Osteoblast (primary cell): ENCODE data around the gene AGA. TPM values are rescaled to one million over a fixed set of nuclear protein-coding genes. Genes with fewer than 3 reads are reported as not detected.

Source experiments
- DNase-seq: peaks from one replicate; pipeline ENCODE4 v3.0.0; 2011; ENCODE audit warnings: low spot score, mixed read lengths; ENCODE audit not compliant: insufficient read length; ENCODE audit errors: missing footprints
- H2AFZ ChIP-seq: 2 replicates; pipeline ENCODE4 v1.6.0; 2011; ENCODE audit warnings: mild to moderate bottlenecking, low read length
- H3K27ac ChIP-seq: 2 replicates; pipeline ENCODE4 v1.5.1; 2011; ENCODE audit warnings: mild to moderate bottlenecking, low read depth, low read length, moderate library complexity
- H3K27me3 ChIP-seq: 2 replicates; pipeline ENCODE4 v1.6.0; 2012; ENCODE audit warnings: mild to moderate bottlenecking, control low read depth, inconsistent platforms, low read length, moderate library complexity; ENCODE audit not compliant: insufficient read depth
- H3K36me3 ChIP-seq: 2 replicates; pipeline ENCODE4 v1.5.1; 2011; ENCODE audit warnings: mild to moderate bottlenecking, low read length, control low read depth, moderate library complexity; ENCODE audit not compliant: insufficient read depth
- H3K4me1 ChIP-seq: 2 replicates; pipeline ENCODE4 v1.5.1; 2011; ENCODE audit warnings: mild to moderate bottlenecking, low read length, control low read depth, moderate library complexity; ENCODE audit not compliant: insufficient read depth
- H3K4me2 ChIP-seq: 2 replicates; pipeline ENCODE4 v1.6.0; 2011; ENCODE audit warnings: mild to moderate bottlenecking, low read length; ENCODE audit not compliant: insufficient read depth
- H3K4me3 ChIP-seq: fragments of 200-600 bp; sonication (generic); 3 replicates; pipeline ENCODE4 v1.5.1; 2012; ENCODE audit warnings: mild to moderate bottlenecking, low read length, inconsistent platforms; ENCODE audit not compliant: insufficient read depth
- H3K79me2 ChIP-seq: 2 replicates; pipeline ENCODE4 v1.6.0; 2012; ENCODE audit warnings: mild to moderate bottlenecking, low read length, control low read depth, inconsistent platforms; ENCODE audit not compliant: insufficient read depth
- H3K9me3 ChIP-seq: 2 replicates; pipeline ENCODE4 v1.5.1; 2011; ENCODE audit warnings: low read depth, low read length, control low read depth
- H4K20me1 ChIP-seq: 2 replicates; pipeline ENCODE4 v1.6.0; 2012; ENCODE audit warnings: mild to moderate bottlenecking, low read length, control low read depth; ENCODE audit not compliant: insufficient read depth
- CTCF ChIP-seq: IDR thresholded peaks from 2 replicates; pipeline ENCODE4 v1.5.1; 2011; ENCODE audit warnings: mild to moderate bottlenecking, low read depth, low read length, moderate library complexity; ENCODE audit errors: extremely low read depth
- total RNA-seq: library from RNA; depleted of rRNA; stranded (reverse); fragments of >200 nt; gene quantifications from 2 replicates; pipeline ENCODE4 v1.2.3, GENCODE V29; 2012

The AGA gene
- total RNA-seq, 1 donor: 43.4 TPM

GRCh38 chr4:177391953-177392352, 50.3 kb downstream of the AGA start:
- Histone ChIP-seq H2AFZ (no peak overlapping the region), H3K4me1 (peaks cover 3% of the 10 kb centered on the region), H3K9me3 (no peaks in the 10 kb centered on the region), H4K20me1 (no peaks in the 10 kb centered on the region), H3K36me3 (no peaks in the 10 kb centered on the region), H3K79me2 (no peaks in the 10 kb centered on the region), H3K27me3 (no peaks in the 10 kb centered on the region), H3K27ac (no peak overlapping the region), H3K4me2 (no peak overlapping the region), H3K4me3 (no peak overlapping the region)
- no peak for DNase-seq
- no peak for TF ChIP-seq CTCF

- Histone ChIP-seq H3K36me3 (no peaks in the 10 kb centered on the region), H3K27ac (no peak overlapping the region), H3K4me2 (peak overlapping the region; percentile 30), H3K4me1 (peaks cover 3% of the 10 kb centered on the region), H3K9me3 (no peaks in the 10 kb centered on the region), H3K79me2 (no peaks in the 10 kb centered on the region), H3K27me3 (no peaks in the 10 kb centered on the region), H3K4me3 (peak overlapping the region; percentile 1), H4K20me1 (no peaks in the 10 kb centered on the region), H2AFZ (peak overlapping the region; percentile 58)
- no peak for DNase-seq
- TF ChIP-seq CTCF: no peak
Observed at GRCh38 chr4:177391287-177391686, 51.0 kb downstream of the AGA start.

GRCh38 chr4:177386278-177386815, 55.9 kb downstream of the AGA start:
- no peak for TF ChIP-seq CTCF
- no peaks in the 10 kb centered on the region for H3K9me3 ChIP-seq
- no peak overlapping the region for H3K27ac ChIP-seq
- no peak overlapping the region for H3K4me3 ChIP-seq
- peaks cover 3% of the 10 kb centered on the region for H3K4me1 ChIP-seq
- H3K27me3 ChIP-seq: no peaks in the 10 kb centered on the region
- H3K36me3 ChIP-seq: no peaks in the 10 kb centered on the region
- no peak for DNase-seq
- H3K79me2 ChIP-seq: no peaks in the 10 kb centered on the region
- H4K20me1 ChIP-seq: no peaks in the 10 kb centered on the region
- H3K4me2 ChIP-seq: no peak overlapping the region
- H2AFZ ChIP-seq: no peak overlapping the region

GRCh38 chr4:177385576-177386277, 56.5 kb downstream of the AGA start:
- H3K36me3 ChIP-seq: no peaks in the 10 kb centered on the region
- no peaks in the 10 kb centered on the region for H4K20me1 ChIP-seq
- H3K4me1 ChIP-seq: no peaks in the 10 kb centered on the region
- TF ChIP-seq CTCF: no peak
- H3K27me3 ChIP-seq: no peaks in the 10 kb centered on the region
- DNase-seq: no peak
- H3K4me3 ChIP-seq: no peak overlapping the region
- H3K27ac ChIP-seq: no peak overlapping the region
- H3K9me3 ChIP-seq: no peaks in the 10 kb centered on the region
- H3K79me2 ChIP-seq: no peaks in the 10 kb centered on the region
- H2AFZ ChIP-seq: no peak overlapping the region
- no peak overlapping the region for H3K4me2 ChIP-seq
